Measurements from ENCODE around the gene PPP4R4.

DNA sequence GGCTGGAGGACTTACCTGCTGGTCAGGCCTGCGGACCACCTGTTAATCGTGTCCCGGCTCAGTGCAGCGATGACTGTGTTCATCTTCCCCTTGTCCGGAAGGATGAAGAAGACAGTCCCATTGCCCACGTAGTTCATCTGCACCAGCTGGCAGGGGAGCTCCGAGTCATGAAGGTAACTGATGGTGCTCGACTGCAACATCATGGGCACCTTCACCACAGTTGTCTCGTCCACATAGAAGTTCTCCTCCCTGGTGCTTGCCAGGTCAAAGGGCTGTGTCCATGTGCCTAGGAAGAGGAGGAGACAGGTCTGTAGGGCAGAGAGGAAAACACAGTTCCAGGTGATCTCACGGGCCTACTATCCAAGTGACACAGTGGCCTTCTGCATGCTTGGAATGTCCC is 135.6 kb downstream of the PPP4R4 start:
- TF ChIP-seq, protein P1, sequence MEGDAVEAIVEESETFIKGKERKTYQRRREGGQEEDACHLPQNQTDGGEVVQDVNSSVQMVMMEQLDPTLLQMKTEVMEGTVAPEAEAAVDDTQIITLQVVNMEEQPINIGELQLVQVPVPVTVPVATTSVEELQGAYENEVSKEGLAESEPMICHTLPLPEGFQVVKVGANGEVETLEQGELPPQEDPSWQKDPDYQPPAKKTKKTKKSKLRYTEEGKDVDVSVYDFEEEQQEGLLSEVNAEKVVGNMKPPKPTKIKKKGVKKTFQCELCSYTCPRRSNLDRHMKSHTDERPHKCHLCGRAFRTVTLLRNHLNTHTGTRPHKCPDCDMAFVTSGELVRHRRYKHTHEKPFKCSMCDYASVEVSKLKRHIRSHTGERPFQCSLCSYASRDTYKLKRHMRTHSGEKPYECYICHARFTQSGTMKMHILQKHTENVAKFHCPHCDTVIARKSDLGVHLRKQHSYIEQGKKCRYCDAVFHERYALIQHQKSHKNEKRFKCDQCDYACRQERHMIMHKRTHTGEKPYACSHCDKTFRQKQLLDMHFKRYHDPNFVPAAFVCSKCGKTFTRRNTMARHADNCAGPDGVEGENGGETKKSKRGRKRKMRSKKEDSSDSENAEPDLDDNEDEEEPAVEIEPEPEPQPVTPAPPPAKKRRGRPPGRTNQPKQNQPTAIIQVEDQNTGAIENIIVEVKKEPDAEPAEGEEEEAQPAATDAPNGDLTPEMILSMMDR (IDR thresholded peaks at IDR 0.05), result no peak
- no peak for TF ChIP-seq EP300 (IDR thresholded peaks at IDR 0.05)
- TF ChIP-seq POLR2AphosphoS5 (IDR thresholded peaks at IDR 0.05), result no peak
